ENCODE results near the gene SLC38A2.

The SLC38A2 gene

DNA sequence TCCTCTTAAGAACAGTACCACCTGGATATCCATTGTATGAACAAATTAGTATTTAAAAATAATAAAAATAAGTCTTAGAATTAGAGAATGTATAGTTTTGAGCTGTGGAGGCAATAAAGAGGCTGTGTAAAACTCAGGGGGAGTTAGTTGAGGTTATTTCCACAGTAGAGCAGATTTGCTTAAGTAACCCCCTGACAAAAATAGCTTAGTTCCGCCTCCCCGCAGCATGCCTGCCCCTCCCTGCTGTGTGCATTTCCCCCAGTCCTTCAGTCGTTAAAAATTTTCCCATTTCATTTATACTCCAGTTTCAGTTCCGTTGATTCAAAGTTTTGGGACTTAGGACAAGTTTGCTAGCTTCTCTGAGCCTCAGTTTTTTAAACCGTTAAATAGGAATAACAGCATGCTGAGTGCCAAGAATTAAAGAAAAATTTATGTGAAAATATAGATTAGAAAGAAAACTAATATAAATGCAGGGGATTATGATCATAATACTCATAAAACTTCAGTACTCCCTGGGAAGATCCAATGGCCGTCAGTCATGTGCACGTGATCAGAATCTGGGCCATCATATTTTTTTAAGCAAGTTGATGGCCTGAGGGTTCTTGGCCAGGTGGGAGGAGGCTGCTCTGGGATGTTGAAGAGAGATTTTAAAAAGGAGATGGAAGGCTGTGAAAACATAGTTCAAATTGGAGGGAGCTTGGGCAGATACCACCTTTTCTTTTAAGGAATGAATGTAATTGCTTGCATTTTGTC is 14.5 kb upstream of the SLC38A2 start:
- DNase-seq, result peak; percentile 77
- Histone ChIP-seq H3K23ac (ENCODE audit: low read length in 2 of 2) (no peak overlapping the region), H2BK12ac (ENCODE audit: low read length in 2 of 2) (peak overlapping the region in 1 of 2 experiments; percentile 64), H3K9me3 (ENCODE audit: control insufficient read depth, low read length) (no peaks in the 10 kb centered on the region), H3K4me3 (ENCODE audit: insufficient read depth in 1 of 2, low read depth in 1 of 2, low read length in 2 of 2) (peak overlapping the region in 1 of 2 experiments; percentile 44), H2BK15ac (ENCODE audit: low read depth, poor library complexity, severe bottlenecking) (no peak overlapping the region), H3K27ac (ENCODE audit: low read length, poor library complexity, severe bottlenecking) (peak overlapping the region; percentile 94), H4K8ac (ENCODE audit: low read length) (no peak overlapping the region), H3K9ac (ENCODE audit: low read length) (peak overlapping the region; percentile 97), H3K4ac (ENCODE audit: low read depth in 1 of 2, low read length in 2 of 2) (peak overlapping the region in 1 of 2 experiments; percentile 17), H3K36me3 (ENCODE audit: control insufficient read depth in 1 of 2, insufficient read depth in 2 of 2, low read depth in 1 of 2, low read length in 2 of 2) (no peaks in the 10 kb centered on the region), H2BK120ac (ENCODE audit: low read depth, low read length) (no peak overlapping the region), H4K91ac (ENCODE audit: low read length) (peak overlapping the region; percentile 48), H3K27me3 (ENCODE audit: control insufficient read depth in 1 of 2, insufficient read depth in 1 of 2, low read length in 2 of 2) (no peaks in the 10 kb centered on the region), H3K18ac (ENCODE audit: low read depth in 1 of 2, low read length in 2 of 2) (peak overlapping the region in 1 of 2 experiments; percentile 79), H3K79me1 (replicated peaks; ENCODE audit: low read length, poor library complexity, severe bottlenecking) (no peaks in the 10 kb centered on the region), H3K4me1 (ENCODE audit: control insufficient read depth, insufficient read depth, low read depth, low read length) (peaks cover 13% of the 10 kb centered on the region), H3K4me2 (ENCODE audit: low read length, poor library complexity, severe bottlenecking) (peak overlapping the region; percentile 57), H2AFZ (ENCODE audit: low read depth, low read length) (no peak overlapping the region), H2BK5ac (ENCODE audit: low read depth, low read length, poor library complexity, severe bottlenecking) (peak overlapping the region; percentile 77), H2AK5ac (ENCODE audit: low read length, severe bottlenecking) (peak overlapping the region; percentile 91), H3K14ac (ENCODE audit: low read length in 2 of 2) (no peak overlapping the region)
- WGBS, result 13% methylated on average over 5 of the region's 7 CpGs

DNA sequence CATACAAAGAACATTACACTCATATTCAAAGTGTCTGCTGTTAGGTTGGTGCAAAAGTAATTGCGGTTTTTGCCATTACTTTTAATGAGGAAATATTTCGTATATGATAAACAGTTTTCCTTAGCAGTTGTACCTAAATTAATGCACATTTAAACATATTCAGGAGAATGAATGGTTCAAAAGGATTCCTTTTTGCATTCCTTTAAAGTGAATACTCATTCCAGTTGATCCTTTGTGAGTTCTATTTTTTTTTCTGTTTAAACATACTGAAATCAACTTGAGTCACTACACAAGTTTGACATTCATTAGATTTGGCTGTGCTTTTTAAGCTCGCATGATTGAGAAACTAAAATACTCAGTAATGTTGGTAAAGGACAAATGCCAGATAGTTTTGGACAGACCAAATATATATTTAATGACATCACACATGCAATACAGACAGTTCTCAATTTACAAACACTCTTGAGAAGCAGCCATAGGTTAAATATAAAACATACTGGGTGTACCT is 13.8 kb upstream of the SLC38A2 start:
- no peak overlapping the region for H2BK5ac ChIP-seq (ENCODE audit: low read depth, low read length, poor library complexity, severe bottlenecking)
- no peak overlapping the region for H4K91ac ChIP-seq (ENCODE audit: low read length)
- peak overlapping the region; percentile 94 for H3K27ac ChIP-seq (ENCODE audit: low read length, poor library complexity, severe bottlenecking)
- H3K79me1 ChIP-seq (replicated peaks; ENCODE audit: low read length, poor library complexity, severe bottlenecking), result no peaks in the 10 kb centered on the region
- no peak overlapping the region for H3K18ac ChIP-seq (ENCODE audit: low read depth in 1 of 2, low read length in 2 of 2)
- no peaks in the 10 kb centered on the region for H3K9me3 ChIP-seq (ENCODE audit: control insufficient read depth, low read length)
- H4K8ac ChIP-seq (ENCODE audit: low read length), result no peak overlapping the region
- H3K4me1 ChIP-seq (ENCODE audit: control insufficient read depth, insufficient read depth, low read depth, low read length), result peaks cover 13% of the 10 kb centered on the region
- no peaks in the 10 kb centered on the region for H3K27me3 ChIP-seq (ENCODE audit: control insufficient read depth in 1 of 2, insufficient read depth in 1 of 2, low read length in 2 of 2)
- H3K4ac ChIP-seq (ENCODE audit: low read depth in 1 of 2, low read length in 2 of 2), result no peak overlapping the region
- no peak overlapping the region for H2AFZ ChIP-seq (ENCODE audit: low read depth, low read length)
- H3K23ac ChIP-seq (ENCODE audit: low read length in 2 of 2), result no peak overlapping the region
- H2BK15ac ChIP-seq (ENCODE audit: low read depth, poor library complexity, severe bottlenecking), result no peak overlapping the region
- H3K14ac ChIP-seq (ENCODE audit: low read length in 2 of 2), result no peak overlapping the region
- peak overlapping the region in 1 of 2 experiments; percentile 44 for H3K4me3 ChIP-seq (ENCODE audit: insufficient read depth in 1 of 2, low read depth in 1 of 2, low read length in 2 of 2)
- peak overlapping the region; percentile 97 for H3K9ac ChIP-seq (ENCODE audit: low read length)
- no CpG with 5 or more reads among the region's 3 CpGs for WGBS
- no peak overlapping the region for H3K4me2 ChIP-seq (ENCODE audit: low read length, poor library complexity, severe bottlenecking)
- no peak overlapping the region for H2BK12ac ChIP-seq (ENCODE audit: low read length in 2 of 2)
- peaks cover 0 to 3% of the 10 kb centered on the region in 2 experiments for H3K36me3 ChIP-seq (ENCODE audit: control insufficient read depth in 1 of 2, insufficient read depth in 2 of 2, low read depth in 1 of 2, low read length in 2 of 2)
- peak; percentile 88 for DNase-seq
- no peak overlapping the region for H2BK120ac ChIP-seq (ENCODE audit: low read depth, low read length)
- no peak overlapping the region for H2AK5ac ChIP-seq (ENCODE audit: low read length, severe bottlenecking)

DNA sequence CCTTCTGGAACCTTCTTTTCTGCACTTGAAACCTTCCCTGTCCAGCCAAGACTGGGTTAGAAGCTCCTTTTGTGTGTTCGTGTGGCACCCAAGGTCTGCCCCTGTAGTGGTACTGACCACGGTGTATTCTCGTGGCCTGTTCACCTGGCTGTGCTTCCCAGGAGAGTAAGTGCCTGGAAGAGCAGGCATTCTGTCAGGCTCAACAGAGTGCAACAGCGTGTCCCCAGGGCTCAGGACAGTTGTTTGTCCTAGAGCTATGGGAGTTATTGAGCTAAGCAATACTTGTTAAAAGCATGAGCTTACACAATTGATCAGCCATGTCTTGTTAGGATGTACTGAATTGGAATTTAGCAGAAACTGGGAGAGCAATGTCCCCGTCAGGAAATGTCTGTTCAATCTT is 12.9 kb upstream of the SLC38A2 start:
- H3K27me3 ChIP-seq (ENCODE audit: control insufficient read depth in 1 of 2, insufficient read depth in 1 of 2, low read length in 2 of 2), result no peaks in the 10 kb centered on the region
- no peak overlapping the region for H3K23ac ChIP-seq (ENCODE audit: low read length in 2 of 2)
- H3K4me2 ChIP-seq (ENCODE audit: low read length, poor library complexity, severe bottlenecking), result no peak overlapping the region
- H3K9ac ChIP-seq (ENCODE audit: low read length), result peak overlapping the region; percentile 97
- peak overlapping the region; percentile 86 for H2BK120ac ChIP-seq (ENCODE audit: low read depth, low read length)
- H4K8ac ChIP-seq (ENCODE audit: low read length), result peak overlapping the region; percentile 14
- H3K9me3 ChIP-seq (ENCODE audit: control insufficient read depth, low read length), result no peaks in the 10 kb centered on the region
- peak overlapping the region; percentile 15 to 16 for H3K4ac ChIP-seq (ENCODE audit: low read depth in 1 of 2, low read length in 2 of 2)
- H2AK5ac ChIP-seq (ENCODE audit: low read length, severe bottlenecking), result peak overlapping the region; percentile 5
- H3K4me3 ChIP-seq (ENCODE audit: insufficient read depth in 1 of 2, low read depth in 1 of 2, low read length in 2 of 2), result no peak overlapping the region
- peaks cover 0 to 6% of the 10 kb centered on the region in 2 experiments for H3K36me3 ChIP-seq (ENCODE audit: control insufficient read depth in 1 of 2, insufficient read depth in 2 of 2, low read depth in 1 of 2, low read length in 2 of 2)
- H2AFZ ChIP-seq (ENCODE audit: low read depth, low read length), result no peak overlapping the region
- H2BK5ac ChIP-seq (ENCODE audit: low read depth, low read length, poor library complexity, severe bottlenecking), result peak overlapping the region; percentile 0
- H2BK15ac ChIP-seq (ENCODE audit: low read depth, poor library complexity, severe bottlenecking), result peak overlapping the region; percentile 73
- whole genome bisulfite sequencing, result 60% methylated on average over 4 of the region's 5 CpGs
- peak overlapping the region in 1 of 2 experiments; percentile 5 for H3K14ac ChIP-seq (ENCODE audit: low read length in 2 of 2)
- H3K4me1 ChIP-seq (ENCODE audit: control insufficient read depth, insufficient read depth, low read depth, low read length), result peaks cover 10% of the 10 kb centered on the region
- DNase-seq, result peak; percentile 32
- peak overlapping the region; percentile 67 to 94 for H2BK12ac ChIP-seq (ENCODE audit: low read length in 2 of 2)
- peak overlapping the region; percentile 90 for H4K91ac ChIP-seq (ENCODE audit: low read length)
- peak overlapping the region; percentile 49 to 88 for H3K18ac ChIP-seq (ENCODE audit: low read depth in 1 of 2, low read length in 2 of 2)
- H3K27ac ChIP-seq (ENCODE audit: low read length, poor library complexity, severe bottlenecking), result peak overlapping the region; percentile 99
- no peaks in the 10 kb centered on the region for H3K79me1 ChIP-seq (replicated peaks; ENCODE audit: low read length, poor library complexity, severe bottlenecking)
